ENCODE measurements around the gene SLIT3. TPM values are rescaled to one million over a fixed set of nuclear protein-coding genes. Genes with fewer than 3 reads are reported as not detected.

SLIT3 gene
- total RNA-seq, 2 experiments from 2014 or later = not detected

GRCh38 chr5:169263591-169263990 is 37.3 kb downstream of the SLIT3 start:
- Mint-ChIP-seq H3K4me1 (ENCODE audit: low read depth) (no peaks in the 10 kb centered on the region), H3K36me3 (ENCODE audit: low read depth) (no peaks in the 10 kb centered on the region), H3K27ac (no peak overlapping the region), H3K27me3 (peaks cover 16% of the 10 kb centered on the region), H3K4me3 (no peak overlapping the region), H3K9me3 (peaks cover 2% of the 10 kb centered on the region)
- Histone ChIP-seq H3K36me3 (ENCODE audit: insufficient read depth, low read length) (no peaks in the 10 kb centered on the region), H3K9me3 (ENCODE audit: control insufficient read depth in 1 of 2, insufficient read depth in 1 of 2, low read length in 2 of 2) (no peaks in the 10 kb centered on the region), H3K27ac (ENCODE audit: low read depth in 1 of 2, low read length in 2 of 2) (no peak overlapping the region), H3K4me3 (ENCODE audit: low read length) (no peak overlapping the region), H3K27me3 (ENCODE audit: control insufficient read depth in 1 of 2, insufficient read depth in 2 of 2, low read length in 2 of 2) (peaks cover 3 to 4% of the 10 kb centered on the region in 2 experiments), H3K4me1 (ENCODE audit: insufficient read depth, low read length) (no peaks in the 10 kb centered on the region)
- no peak for TF ChIP-seq CTCF (IDR thresholded peaks at IDR 0.05)
- ChIA-PET POLR2A (no interaction called here), CTCF (no interaction called here)
- intact Hi-C loops (cut with DNase I, micrococcal nuclease) = no loop called here
- DNase-seq (no peak), ATAC-seq (ENCODE audit: poor library complexity) (no peak)

- DNase-seq (no peak), ATAC-seq (ENCODE audit: poor library complexity) (no peak)
- Mint-ChIP-seq H3K4me1 (ENCODE audit: low read depth) (no peaks in the 10 kb centered on the region), H3K36me3 (ENCODE audit: low read depth) (no peaks in the 10 kb centered on the region), H3K9me3 (peaks cover 2% of the 10 kb centered on the region), H3K27ac (no peak overlapping the region), H3K27me3 (peaks cover 20% of the 10 kb centered on the region), H3K4me3 (no peak overlapping the region)
- H3K4me3 ChIP-seq (ENCODE audit: low read length) = no peak overlapping the region
- CTCF ChIA-PET = no interaction called here
- no peaks in the 10 kb centered on the region for H3K4me1 ChIP-seq (ENCODE audit: insufficient read depth, low read length)
- intact Hi-C loops (cut with DNase I, micrococcal nuclease) = no loop called here
- no peak for TF ChIP-seq CTCF (IDR thresholded peaks at IDR 0.05)
- peaks cover 3 to 4% of the 10 kb centered on the region in 2 experiments for H3K27me3 ChIP-seq (ENCODE audit: control insufficient read depth in 1 of 2, insufficient read depth in 2 of 2, low read length in 2 of 2)
- no peaks in the 10 kb centered on the region for H3K9me3 ChIP-seq (ENCODE audit: control insufficient read depth in 1 of 2, insufficient read depth in 1 of 2, low read length in 2 of 2)
- no peaks in the 10 kb centered on the region for H3K36me3 ChIP-seq (ENCODE audit: insufficient read depth, low read length)
- H3K27ac ChIP-seq (ENCODE audit: low read depth in 1 of 2, low read length in 2 of 2) = no peak overlapping the region
- POLR2A ChIA-PET = no interaction called here
Observed at GRCh38 chr5:169260896-169261569, 39.9 kb downstream of the SLIT3 start.

DNA sequence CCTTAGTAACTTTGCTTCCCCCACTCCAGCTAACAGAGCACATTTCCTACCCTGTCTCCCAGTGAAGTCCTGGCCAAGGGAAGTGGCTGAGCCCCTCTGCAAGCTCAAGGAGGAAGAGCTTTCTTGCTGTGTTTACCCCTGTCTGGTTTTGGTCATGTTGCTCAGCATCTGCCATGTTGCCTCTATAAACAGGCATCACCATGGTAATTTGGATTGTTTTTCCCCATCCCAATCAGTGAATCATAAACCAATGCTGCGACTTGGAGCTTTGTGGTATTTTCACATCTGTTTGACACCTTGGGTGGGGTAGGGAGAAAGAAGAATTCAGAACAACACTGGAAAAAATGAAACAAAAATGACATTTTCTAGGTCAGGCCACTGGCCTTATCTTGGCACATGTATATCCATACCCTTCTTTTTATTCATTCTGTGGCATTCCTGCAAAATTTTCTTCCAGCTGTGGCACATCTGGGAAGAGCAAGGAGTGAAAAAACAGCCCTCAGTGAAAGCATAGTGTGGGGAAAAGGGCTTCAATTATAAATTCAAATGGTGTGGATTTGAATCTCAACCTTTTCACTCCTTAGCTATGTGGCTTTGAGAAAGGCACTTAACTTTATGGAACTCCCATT is 42.5 kb downstream of the SLIT3 start:
- no peak for TF ChIP-seq CTCF (IDR thresholded peaks at IDR 0.05)
- H3K27ac ChIP-seq (ENCODE audit: low read depth in 1 of 2, low read length in 2 of 2) = no peak overlapping the region
- Mint-ChIP-seq H3K9me3 (peaks cover 2% of the 10 kb centered on the region), H3K4me1 (ENCODE audit: low read depth) (no peaks in the 10 kb centered on the region), H3K4me3 (no peak overlapping the region), H3K27ac (no peak overlapping the region), H3K36me3 (ENCODE audit: low read depth) (no peaks in the 10 kb centered on the region), H3K27me3 (peaks cover 12% of the 10 kb centered on the region)
- no peaks in the 10 kb centered on the region for H3K9me3 ChIP-seq (ENCODE audit: control insufficient read depth in 1 of 2, insufficient read depth in 1 of 2, low read length in 2 of 2)
- intact Hi-C loops (cut with DNase I, micrococcal nuclease) = no loop called here
- DNase-seq = no peak
- ATAC-seq (ENCODE audit: poor library complexity) = no peak
- ChIA-PET CTCF (no interaction called here), POLR2A (no interaction called here)
- no peaks in the 10 kb centered on the region for H3K36me3 ChIP-seq (ENCODE audit: insufficient read depth, low read length)
- H3K4me3 ChIP-seq (ENCODE audit: low read length) = no peak overlapping the region
- peaks cover 3 to 4% of the 10 kb centered on the region in 2 experiments for H3K27me3 ChIP-seq (ENCODE audit: control insufficient read depth in 1 of 2, insufficient read depth in 2 of 2, low read length in 2 of 2)
- no peaks in the 10 kb centered on the region for H3K4me1 ChIP-seq (ENCODE audit: insufficient read depth, low read length)
